BLaER1 treated with 17β-estradiol and CSF1 and Interleukin-3, amounts not matched to agents 10 nM and 100 nM (cell line): ENCODE results near the gene BIRC2.

ENCODE experiments used
- H3K27ac ChIP-seq, 11 experiments: shearing (Covaris generic); formaldehyde crosslinking; 2 replicates each; pipeline ENCODE4 v1.8.1; 2022
- H3K27me3 ChIP-seq, 11 experiments: shearing (Covaris generic); formaldehyde crosslinking; 2 replicates each; pipeline ENCODE4 v1.8.1; 2022
- H3K36me3 ChIP-seq, 11 experiments: shearing (Covaris generic); formaldehyde crosslinking; 2 replicates each; pipeline ENCODE4 v1.8.1; 2022
- H3K4me1 ChIP-seq, 10 experiments: shearing (Covaris generic); formaldehyde crosslinking; 2 replicates each; pipeline ENCODE4 v1.8.1; 2022
- H3K4me2 ChIP-seq, 11 experiments: shearing (Covaris generic); formaldehyde crosslinking; 2 replicates each; pipeline ENCODE4 v1.8.1; 2022
- H3K4me3 ChIP-seq, 10 experiments: shearing (Covaris generic); formaldehyde crosslinking; 2 replicates each; pipeline ENCODE4 v1.8.1; 2022
- H3K9ac ChIP-seq, 11 experiments: shearing (Covaris generic); formaldehyde crosslinking; 2 replicates each; pipeline ENCODE4 v1.8.1; 2022
- H3K9me3 ChIP-seq, 11 experiments: shearing (Covaris generic); formaldehyde crosslinking; replicated peaks in 1 of 11; 2 replicates each; pipeline ENCODE4 v1.8.1; 2022
- H4K20me1 ChIP-seq, 11 experiments: shearing (Covaris generic); formaldehyde crosslinking; 2 replicates each; pipeline ENCODE4 v1.8.1; 2022
- Cebpa-rat ChIP-seq, 11 experiments: shearing (Covaris generic); IDR thresholded peaks; 2 replicates each; pipeline ENCODE4 v1.8.1; 2022

The BIRC2 gene

DNA sequence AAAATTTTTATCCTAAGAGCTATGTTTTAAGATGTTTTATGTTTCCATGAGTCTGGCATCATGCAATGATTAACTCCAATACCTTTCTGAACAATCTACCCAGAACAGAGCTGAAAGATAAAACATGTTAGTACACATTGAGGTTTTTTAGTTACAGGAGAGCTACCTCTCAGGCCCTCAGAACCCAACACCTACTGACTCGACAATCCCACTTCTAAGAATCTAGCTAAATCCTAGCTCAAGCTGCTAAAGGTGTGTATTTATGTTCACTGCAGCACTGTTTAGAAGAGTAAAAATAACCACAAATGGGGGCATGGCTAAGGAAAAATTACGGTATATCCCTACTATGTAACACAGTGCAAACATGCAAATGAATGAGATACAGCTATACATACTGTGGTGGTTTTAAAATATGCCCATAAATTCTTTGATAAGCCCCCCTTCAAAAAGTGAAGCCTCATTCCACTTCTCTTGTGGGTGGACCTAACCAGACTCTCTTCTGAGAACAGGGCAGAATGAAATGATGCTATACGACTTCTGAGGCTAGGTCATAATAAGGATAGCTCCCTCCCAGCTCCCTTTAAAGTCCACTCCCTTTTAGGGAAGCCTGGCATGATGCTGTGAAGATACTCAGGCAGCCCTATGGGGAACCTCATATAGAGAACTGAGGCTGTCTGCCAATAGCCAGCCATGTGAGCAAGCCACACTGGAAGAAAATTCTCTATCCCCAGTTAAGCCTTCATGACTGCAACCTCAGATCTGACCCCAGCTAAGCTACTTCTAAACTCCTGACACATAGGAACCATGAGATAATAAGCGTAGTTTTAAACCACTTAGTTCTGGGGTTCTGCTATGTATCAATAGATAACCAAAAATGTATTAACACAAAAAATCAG lies 76.1 kb downstream of the BIRC2 start:
- Histone ChIP-seq H3K9me3 (peaks cover 11 to 25% (median 21%) of the 10 kb centered on the region in 11 experiments), H3K4me1 (peaks cover 21 to 57% (median 34%) of the 10 kb centered on the region in 10 experiments; a peak in 19 of 20 replicates), H4K20me1 (peaks cover 46 to 97% (median 80%) of the 10 kb centered on the region in 11 experiments; a peak in 21 of 22 replicates), H3K36me3 (peaks cover 24 to 76% (median 59%) of the 10 kb centered on the region in 11 experiments), H3K4me2 (peak overlapping the region in 1 of 11 experiments; percentile 13; a peak in 1 of 22 replicates), H3K27me3 (no peaks in the 10 kb centered on the region), H3K9ac (0 out of 22 replicates have a peak overlapping the region, but pooled peaks of 1 of the 11 experiments have one; percentile 22), H3K27ac (no peak overlapping the region; a peak in 1 of 22 replicates), H3K4me3 (no peak overlapping the region)
- no peak for TF ChIP-seq Cebpa-rat (IDR thresholded peaks at IDR 0.05)

DNA sequence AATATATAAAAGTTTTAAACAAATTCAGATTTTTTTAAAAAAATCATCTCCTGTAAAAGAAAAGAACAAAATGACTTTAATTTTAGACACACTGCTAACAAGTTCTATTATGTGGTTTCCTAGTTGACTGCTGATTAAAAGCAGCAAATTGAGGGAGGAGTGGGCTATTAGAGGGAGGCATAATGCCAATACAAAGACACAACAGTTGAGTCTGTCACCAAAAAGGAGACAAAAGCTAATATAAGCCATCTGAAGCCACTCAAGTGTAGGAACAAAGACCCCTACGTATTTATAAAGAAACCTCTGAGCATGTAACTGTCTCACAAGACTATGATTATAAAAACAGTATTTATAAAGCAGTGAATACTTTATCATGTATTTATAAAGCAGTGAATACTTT lies 76.9 kb downstream of the BIRC2 start:
- H3K27ac ChIP-seq, result no peak overlapping the region
- H3K4me2 ChIP-seq, result peak overlapping the region in 6 of 11 experiments; percentile 0 to 26 (median 14); a peak in 4 of 22 replicates
- no peaks in the 10 kb centered on the region for H3K27me3 ChIP-seq
- H3K9ac ChIP-seq, result no peak overlapping the region
- TF ChIP-seq Cebpa-rat (IDR thresholded peaks at IDR 0.05), result no peak
- H4K20me1 ChIP-seq, result peaks cover 55 to 98% (median 89%) of the 10 kb centered on the region in 11 experiments; a peak in 21 of 22 replicates
- H3K4me3 ChIP-seq, result no peak overlapping the region
- H3K36me3 ChIP-seq, result peaks cover 24 to 75% (median 54%) of the 10 kb centered on the region in 11 experiments
- peaks cover 2 to 16% (median 12%) of the 10 kb centered on the region in 11 experiments; a peak in 20 of 22 replicates for H3K9me3 ChIP-seq
- peaks cover 24 to 66% (median 37%) of the 10 kb centered on the region in 10 experiments for H3K4me1 ChIP-seq

GRCh38 chr11:102426000-102426399 lies 79.0 kb downstream of the BIRC2 start:
- TF ChIP-seq Cebpa-rat (IDR thresholded peaks at IDR 0.05), result no peak
- Histone ChIP-seq H3K36me3 (peaks cover 14 to 71% (median 37%) of the 10 kb centered on the region in 11 experiments; a peak in 18 of 22 replicates), H3K27me3 (no peaks in the 10 kb centered on the region), H3K9ac (no peak overlapping the region), H3K27ac (no peak overlapping the region), H3K4me2 (peak overlapping the region in 2 of 11 experiments; percentile 76 to 86; a peak in 3 of 22 replicates), H3K4me3 (no peak overlapping the region), H4K20me1 (peaks cover 73 to 99% (median 91%) of the 10 kb centered on the region in 11 experiments; a peak in 21 of 22 replicates), H3K9me3 (no peaks in the 10 kb centered on the region), H3K4me1 (peaks cover 40 to 82% (median 54%) of the 10 kb centered on the region in 10 experiments)

DNA sequence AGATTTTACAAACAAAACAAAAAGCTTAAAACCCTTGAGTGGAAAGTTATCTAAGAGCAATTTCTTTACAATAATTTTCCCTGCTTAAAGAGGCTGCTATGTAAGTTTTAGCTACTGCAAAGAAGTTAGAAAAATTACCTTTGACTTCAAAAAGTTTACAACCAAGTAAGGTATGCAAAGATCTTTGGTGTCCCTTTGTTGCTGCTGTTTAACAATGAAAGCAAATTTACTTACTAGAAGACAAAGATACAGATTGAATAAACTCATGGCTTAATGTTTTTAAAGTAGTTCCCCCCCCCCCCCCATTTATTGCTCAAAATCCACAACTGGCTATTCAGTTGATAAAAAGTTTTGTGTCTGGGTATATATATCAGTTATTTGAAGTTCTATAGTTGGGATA lies 79.6 kb downstream of the BIRC2 start:
- Histone ChIP-seq H3K27ac (no peak overlapping the region), H3K4me1 (peaks cover 43 to 82% (median 55%) of the 10 kb centered on the region in 10 experiments), H3K4me2 (peak overlapping the region in 2 of 11 experiments; percentile 76 to 86; a peak in 3 of 22 replicates), H3K9ac (no peak overlapping the region), H3K4me3 (no peak overlapping the region), H3K36me3 (peaks cover 18 to 71% (median 37%) of the 10 kb centered on the region in 11 experiments), H3K27me3 (no peaks in the 10 kb centered on the region), H4K20me1 (peaks cover 69 to 97% (median 86%) of the 10 kb centered on the region in 11 experiments; a peak in 21 of 22 replicates), H3K9me3 (peaks cover under 1 to 4% (median 2%) of the 10 kb centered on the region in 11 experiments; a peak in 19 of 22 replicates)
- TF ChIP-seq Cebpa-rat (IDR thresholded peaks at IDR 0.05), result no peak

- no peak overlapping the region for H3K4me3 ChIP-seq
- H4K20me1 ChIP-seq, result peaks cover 64 to 95% (median 81%) of the 10 kb centered on the region in 11 experiments; a peak in 20 of 22 replicates
- 0 out of 22 replicates have a peak overlapping the region, but pooled peaks of 1 of the 11 experiments have one; percentile 26 for H3K27ac ChIP-seq
- no peak for TF ChIP-seq Cebpa-rat (IDR thresholded peaks at IDR 0.05)
- peaks cover 5 to 9% (median 7%) of the 10 kb centered on the region in 11 experiments for H3K9me3 ChIP-seq
- peaks cover 23 to 71% (median 42%) of the 10 kb centered on the region in 11 experiments for H3K36me3 ChIP-seq
- peaks cover 39 to 85% (median 52%) of the 10 kb centered on the region in 10 experiments for H3K4me1 ChIP-seq
- no peak overlapping the region for H3K9ac ChIP-seq
- H3K27me3 ChIP-seq, result no peaks in the 10 kb centered on the region
- peak overlapping the region in 2 of 11 experiments; percentile 76 to 86; a peak in 4 of 22 replicates for H3K4me2 ChIP-seq
These were observed 80.1 kb downstream of the BIRC2 start for GRCh38 chr11:102427068-102427467.
